22Rv1 (cell line): ENCODE measurements around the gene TUBB1.

Experiments
- ZFX ChIP-seq: fragments of 450-650 bp; IDR thresholded peaks from 2 replicates; pipeline ENCODE4 v1.6.1; 2017; ENCODE audit warnings: antibody characterized with exemption, borderline replicate concordance
- TF ChIP-seq, protein P1 (sequence below): fragments of 450-650 bp; IDR thresholded peaks from 2 replicates; pipeline ENCODE4 v1.5.1; 2017; ENCODE audit warnings: mild to moderate bottlenecking

- TF ChIP-seq, protein P1, sequence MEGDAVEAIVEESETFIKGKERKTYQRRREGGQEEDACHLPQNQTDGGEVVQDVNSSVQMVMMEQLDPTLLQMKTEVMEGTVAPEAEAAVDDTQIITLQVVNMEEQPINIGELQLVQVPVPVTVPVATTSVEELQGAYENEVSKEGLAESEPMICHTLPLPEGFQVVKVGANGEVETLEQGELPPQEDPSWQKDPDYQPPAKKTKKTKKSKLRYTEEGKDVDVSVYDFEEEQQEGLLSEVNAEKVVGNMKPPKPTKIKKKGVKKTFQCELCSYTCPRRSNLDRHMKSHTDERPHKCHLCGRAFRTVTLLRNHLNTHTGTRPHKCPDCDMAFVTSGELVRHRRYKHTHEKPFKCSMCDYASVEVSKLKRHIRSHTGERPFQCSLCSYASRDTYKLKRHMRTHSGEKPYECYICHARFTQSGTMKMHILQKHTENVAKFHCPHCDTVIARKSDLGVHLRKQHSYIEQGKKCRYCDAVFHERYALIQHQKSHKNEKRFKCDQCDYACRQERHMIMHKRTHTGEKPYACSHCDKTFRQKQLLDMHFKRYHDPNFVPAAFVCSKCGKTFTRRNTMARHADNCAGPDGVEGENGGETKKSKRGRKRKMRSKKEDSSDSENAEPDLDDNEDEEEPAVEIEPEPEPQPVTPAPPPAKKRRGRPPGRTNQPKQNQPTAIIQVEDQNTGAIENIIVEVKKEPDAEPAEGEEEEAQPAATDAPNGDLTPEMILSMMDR: no peak
- TF ChIP-seq ZFX: no peak
Measured at GRCh38 chr20:58976061-58976730, 43.0 kb upstream of the TUBB1 start.
